ENCODE results near the gene SLIT3.
A peak's percentile ranks its signal among the peaks of the same experiment; 100 is the strongest.

Gene SLIT3

GRCh38 chr5:169153405-169153804 is 147.5 kb downstream of the SLIT3 start:
- no peak overlapping the region for H3K4me3 ChIP-seq (ENCODE audit: low read length)
- DNase-seq (ENCODE audit: low read depth): no peak
- no peak for TF ChIP-seq CTCF (conservative IDR thresholded peaks at IDR 0.05; ENCODE audit: low read depth, low read length)

GRCh38 chr5:169152946-169153345 is 148.0 kb downstream of the SLIT3 start:
- no peak for TF ChIP-seq CTCF (conservative IDR thresholded peaks at IDR 0.05; ENCODE audit: low read depth, low read length)
- no peak overlapping the region for H3K4me3 ChIP-seq (ENCODE audit: low read length)

GRCh38 chr5:169152453-169152852 is 148.5 kb downstream of the SLIT3 start:
- DNase-seq (ENCODE audit: low read depth): no peak
- no peak overlapping the region for H3K4me3 ChIP-seq (ENCODE audit: low read length)
- no peak for TF ChIP-seq CTCF (conservative IDR thresholded peaks at IDR 0.05; ENCODE audit: low read depth, low read length)

More at GRCh38 chr5:169152946-169153345, 148.0 kb downstream of the SLIT3 start:
- no peak for DNase-seq (ENCODE audit: low read depth)

GRCh38 chr5:169151051-169151805 is 149.7 kb downstream of the SLIT3 start:
- TF ChIP-seq CTCF (conservative IDR thresholded peaks at IDR 0.05; ENCODE audit: low read depth, low read length): no peak
- DNase-seq (ENCODE audit: low read depth): no peak
- no peak overlapping the region for H3K4me3 ChIP-seq (ENCODE audit: low read length)

- TF ChIP-seq CTCF (conservative IDR thresholded peaks at IDR 0.05; ENCODE audit: low read depth, low read length): no peak
- no peak for DNase-seq (ENCODE audit: low read depth)
- no peak overlapping the region for H3K4me3 ChIP-seq (ENCODE audit: low read length)
Observed at GRCh38 chr5:169150108-169150507, 150.8 kb downstream of the SLIT3 start.

- TF ChIP-seq CTCF (conservative IDR thresholded peaks at IDR 0.05; ENCODE audit: low read depth, low read length): peak; percentile 61
- H3K4me3 ChIP-seq (ENCODE audit: low read length): no peak overlapping the region
- no peak for DNase-seq (ENCODE audit: low read depth)
Observed at GRCh38 chr5:169149317-169149716, 151.6 kb downstream of the SLIT3 start.

GRCh38 chr5:169148138-169148740 is 152.7 kb downstream of the SLIT3 start:
- DNase-seq (ENCODE audit: low read depth): no peak
- no peak for TF ChIP-seq CTCF (conservative IDR thresholded peaks at IDR 0.05; ENCODE audit: low read depth, low read length)
- H3K4me3 ChIP-seq (ENCODE audit: low read length): no peak overlapping the region

All from retinal pigment epithelial cell (primary cell).